ENCODE results near the gene BTBD8.

The BTBD8 gene

DNA sequence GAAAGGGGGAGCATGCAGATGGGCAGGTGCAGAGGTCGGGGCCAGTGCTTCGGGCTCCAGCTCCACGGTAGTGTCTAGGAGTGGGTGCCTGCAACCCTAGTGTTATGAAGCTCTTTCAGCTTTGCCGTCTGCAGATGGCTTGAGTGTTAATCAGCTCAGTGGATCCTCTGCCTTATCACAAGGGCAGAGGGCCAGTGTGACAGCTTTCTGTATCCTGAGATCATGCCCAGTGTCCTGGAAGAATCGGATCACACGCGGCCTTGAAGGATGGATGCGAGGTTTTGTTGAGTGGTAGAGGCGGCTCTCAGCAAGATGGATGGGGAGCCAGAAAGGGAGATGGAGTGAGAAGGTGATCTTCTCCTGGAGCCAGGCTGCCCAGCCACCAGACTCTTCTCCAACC is 112.1 kb downstream of the BTBD8 start:
- DNase-seq (ENCODE audit: low spot score): no peak

DNA sequence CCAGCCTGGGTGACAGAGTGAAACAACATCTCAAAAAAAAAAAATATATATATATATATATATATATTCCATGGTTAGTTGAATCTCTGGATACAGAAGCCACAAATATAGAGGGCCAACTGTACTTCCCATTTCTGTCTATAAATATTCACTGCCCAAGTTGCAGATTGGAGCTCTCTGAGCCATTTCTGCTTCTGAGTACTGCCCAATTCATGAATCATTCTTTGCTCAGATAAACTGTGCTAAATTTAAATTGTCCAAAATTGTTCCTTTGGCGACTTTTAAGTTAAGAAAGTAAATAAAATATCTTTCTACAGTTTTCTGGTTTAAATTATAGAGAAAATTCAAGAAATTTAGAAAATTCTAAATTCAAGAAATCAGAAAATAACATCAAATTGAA is 114.4 kb downstream of the BTBD8 start:
- no peak for DNase-seq (ENCODE audit: low spot score)

DNA sequence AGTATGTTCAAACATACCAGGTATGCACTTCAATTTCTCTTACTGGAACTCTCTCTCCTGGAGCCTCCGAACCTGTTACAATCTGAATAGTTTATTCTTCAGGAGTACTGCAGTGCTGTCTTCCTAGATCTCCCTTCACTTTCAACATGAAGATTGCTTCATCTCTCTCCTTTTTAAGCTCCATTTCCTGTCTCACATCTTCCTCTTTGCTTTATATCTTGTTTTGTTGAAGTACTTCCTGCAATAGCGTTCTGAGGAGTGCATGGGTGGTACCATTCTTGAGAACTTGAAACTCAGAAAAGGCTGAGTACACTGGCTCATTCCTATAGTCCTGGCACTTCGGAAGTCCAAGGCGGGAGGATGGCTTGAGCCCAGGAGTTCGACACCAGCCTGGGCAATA is 121.8 kb downstream of the BTBD8 start:
- no peak for DNase-seq (ENCODE audit: low spot score)

GRCh38 chr1:92203105-92203504 is 123.0 kb downstream of the BTBD8 start:
- no peak for DNase-seq (ENCODE audit: low spot score)

DNA sequence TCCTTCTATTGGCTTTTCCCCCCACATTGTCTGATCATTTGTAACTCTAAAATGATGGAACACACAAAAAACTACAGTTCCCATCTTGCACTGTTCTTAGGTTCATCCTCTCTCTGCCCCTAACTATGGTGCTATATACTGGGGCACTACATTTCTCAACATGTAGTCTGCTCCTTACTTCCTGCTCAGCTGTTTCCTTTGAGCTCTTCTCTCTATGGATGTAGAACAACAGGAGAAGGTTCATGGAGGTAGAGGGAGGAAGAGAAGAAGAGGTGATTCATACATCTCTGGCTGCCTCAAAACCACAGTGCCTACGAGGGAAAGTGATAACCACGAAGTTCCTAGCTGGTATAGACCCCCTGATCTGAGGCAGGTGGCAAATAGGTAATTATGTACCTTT is 130.6 kb downstream of the BTBD8 start:
- DNase-seq (ENCODE audit: low spot score): no peak

- no peak for DNase-seq (ENCODE audit: low spot score)
Observed at GRCh38 chr1:92211166-92211565, 131.0 kb downstream of the BTBD8 start.

DNA sequence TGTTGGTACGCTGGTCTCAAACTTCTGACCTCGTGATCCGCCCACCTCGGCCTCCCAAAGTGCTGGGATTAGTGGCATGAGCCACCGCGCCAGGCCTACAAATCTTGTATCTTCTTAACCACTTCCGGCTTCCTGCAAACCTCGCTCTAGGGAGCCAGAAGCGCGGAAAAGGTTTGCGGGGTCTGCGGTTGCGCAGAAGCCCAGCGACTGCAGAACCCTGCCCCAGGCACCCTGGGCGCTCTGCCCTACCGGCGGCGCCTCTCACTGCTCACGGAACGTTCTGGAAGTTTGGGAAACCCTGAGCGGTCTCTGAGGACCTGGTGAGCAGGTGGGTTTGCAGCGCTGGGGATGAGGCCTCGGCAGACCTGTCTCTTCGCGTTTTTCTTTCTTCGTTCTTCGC is 137.6 kb downstream of the BTBD8 start, which contains the start of gene C1orf146:
Gene C1orf146, plus strand, starts transcription at position 195 of the 400 bp plus-strand sequence. CDS start 13,506 bp downstream, outside the sequence.
- no peak for DNase-seq (ENCODE audit: low spot score)

DNA sequence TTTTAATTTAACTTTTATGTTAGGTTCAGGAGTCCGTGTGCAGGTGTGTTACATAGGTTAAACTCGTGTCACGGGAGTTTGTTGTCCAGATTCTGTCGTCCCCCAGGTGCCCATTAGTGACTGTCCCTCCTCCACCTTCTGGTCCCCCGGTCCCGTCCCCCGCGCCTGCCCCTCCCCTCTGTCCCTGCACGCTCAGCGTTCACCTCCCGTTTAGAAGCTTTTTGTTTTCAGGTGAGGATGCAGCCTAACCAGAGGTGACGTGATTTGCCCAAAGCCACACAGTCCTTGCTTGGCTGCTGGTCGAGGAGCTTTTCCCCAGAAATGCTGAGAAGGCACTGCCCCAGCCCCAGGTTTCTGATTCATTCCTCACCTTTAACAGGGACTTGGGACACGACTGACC is 138.4 kb downstream of the BTBD8 start:
- no peak for DNase-seq (ENCODE audit: low spot score)

DNA sequence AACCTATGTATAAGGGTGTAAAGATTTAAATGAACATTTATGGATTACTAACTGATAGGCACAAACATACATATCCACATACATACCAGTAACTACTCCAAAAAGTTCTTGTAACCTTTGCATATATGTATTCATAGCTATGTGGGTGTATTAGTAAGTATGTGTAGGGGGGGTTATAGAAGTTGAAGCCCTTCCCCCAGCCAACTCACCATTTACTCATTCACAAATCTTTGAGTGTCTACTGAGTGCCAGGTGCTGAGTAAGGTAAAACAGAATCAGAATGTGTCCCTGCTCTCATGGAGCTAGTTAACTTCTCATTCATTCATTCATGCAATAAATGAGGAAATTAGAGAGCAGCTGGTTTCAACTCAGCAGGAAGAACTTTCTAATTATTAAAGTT is 138.9 kb downstream of the BTBD8 start:
- no peak for DNase-seq (ENCODE audit: low spot score)

GRCh38 chr1:92228401-92228800 is 148.3 kb downstream of the BTBD8 start:
- no peak for DNase-seq (ENCODE audit: low spot score)

DNA sequence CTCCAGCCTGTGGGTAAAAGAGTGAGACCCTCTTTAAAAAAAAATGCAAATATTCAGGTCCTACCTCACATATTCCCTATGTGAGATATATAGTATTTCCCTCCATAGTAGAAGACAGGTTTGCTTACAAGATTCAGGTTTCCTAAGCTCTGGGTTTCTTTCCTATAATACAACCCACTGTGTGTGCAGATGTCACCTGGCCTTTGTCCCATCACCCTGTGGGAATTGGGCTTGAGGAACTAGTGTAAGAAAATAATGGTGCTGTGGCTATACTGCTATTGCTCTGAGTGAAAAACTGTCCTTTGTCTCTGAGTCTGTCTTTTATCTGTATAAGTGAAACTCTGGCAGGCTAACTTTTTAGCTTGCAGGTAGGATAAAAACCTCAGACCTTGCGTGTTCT is 150.6 kb downstream of the BTBD8 start:
- no peak for DNase-seq (ENCODE audit: low spot score)

Data from HuH-7.5 (cell line).